Lower lobe of right lung (tissue), 2 donors: ENCODE results near the gene S1PR2. TPM values are rescaled to one million over a fixed set of nuclear protein-coding genes. Genes with fewer than 3 reads are reported as not detected.

Source experiments
- ATAC-seq, 2 donors: fragments of 200-7000 bp; cut with Tn5 transposase; one replicate each; pipeline ENCODE4 v1.9.1; 2020 to 2022; ENCODE audit warnings: mild to moderate bottlenecking in 2 of 2, moderate library complexity in 2 of 2
- DNase-seq: peaks from one replicate; pipeline ENCODE4 v3.0.0-alpha.2; 2020
- H3K27ac ChIP-seq: fragments of 200-600 bp; one replicate; pipeline ENCODE4 v1.8.0; 2022
- H3K27me3 ChIP-seq: fragments of 200-600 bp; one replicate; pipeline ENCODE4 v1.8.0; 2022; ENCODE audit warnings: low read depth
- H3K36me3 ChIP-seq: fragments of 200-600 bp; one replicate; pipeline ENCODE4 v1.8.0; 2022; ENCODE audit warnings: mild to moderate bottlenecking
- H3K4me1 ChIP-seq: fragments of 200-600 bp; one replicate; pipeline ENCODE4 v1.8.0; 2022
- H3K4me3 ChIP-seq: fragments of 200-600 bp; one replicate; pipeline ENCODE4 v1.8.0; 2022; ENCODE audit warnings: mild to moderate bottlenecking
- H3K9me3 ChIP-seq: fragments of 200-600 bp; one replicate; pipeline ENCODE4 v1.8.0; 2022
- intact Hi-C: fragments of 100-400 bp; cut with DNase I; formaldehyde crosslinking; loops from one replicate; pipeline ENCODE4 v1.11.0; 2022
- total RNA-seq: library from RNA; stranded (reverse); fragmentation: NEBNext Ultra II Directional; extraction: Animal tissue kit (Norgen Biotek cat#: 25700); gene quantifications from one replicate; pipeline ENCODE4 v1.2.1, GENCODE V29; 2021
- TF ChIP-seq, protein P1 (sequence below): fragments of 200-600 bp; IDR thresholded peaks from one replicate; pipeline ENCODE4 v1.8.0; 2022; ENCODE audit warnings: antibody characterized with exemption, mild to moderate bottlenecking
- donor health status: DM: no; HTN: yes; CAD: no; lungs with severe emphysema.

Gene S1PR2
- total RNA-seq, 1 donor from 2014 or later, result 15.4 TPM

GRCh38 chr19:10226021-10226375 lies 5.1 kb downstream of the S1PR2 start:
- DNase-seq (no peak), ATAC-seq (no peak)
- Histone ChIP-seq H3K27ac (peak overlapping the region; percentile 77), H3K9me3 (no peaks in the 10 kb centered on the region), H3K4me1 (peaks cover 30% of the 10 kb centered on the region), H3K4me3 (no peak overlapping the region), H3K36me3 (peaks cover 14% of the 10 kb centered on the region), H3K27me3 (no peaks in the 10 kb centered on the region)
- TF ChIP-seq, protein P1, sequence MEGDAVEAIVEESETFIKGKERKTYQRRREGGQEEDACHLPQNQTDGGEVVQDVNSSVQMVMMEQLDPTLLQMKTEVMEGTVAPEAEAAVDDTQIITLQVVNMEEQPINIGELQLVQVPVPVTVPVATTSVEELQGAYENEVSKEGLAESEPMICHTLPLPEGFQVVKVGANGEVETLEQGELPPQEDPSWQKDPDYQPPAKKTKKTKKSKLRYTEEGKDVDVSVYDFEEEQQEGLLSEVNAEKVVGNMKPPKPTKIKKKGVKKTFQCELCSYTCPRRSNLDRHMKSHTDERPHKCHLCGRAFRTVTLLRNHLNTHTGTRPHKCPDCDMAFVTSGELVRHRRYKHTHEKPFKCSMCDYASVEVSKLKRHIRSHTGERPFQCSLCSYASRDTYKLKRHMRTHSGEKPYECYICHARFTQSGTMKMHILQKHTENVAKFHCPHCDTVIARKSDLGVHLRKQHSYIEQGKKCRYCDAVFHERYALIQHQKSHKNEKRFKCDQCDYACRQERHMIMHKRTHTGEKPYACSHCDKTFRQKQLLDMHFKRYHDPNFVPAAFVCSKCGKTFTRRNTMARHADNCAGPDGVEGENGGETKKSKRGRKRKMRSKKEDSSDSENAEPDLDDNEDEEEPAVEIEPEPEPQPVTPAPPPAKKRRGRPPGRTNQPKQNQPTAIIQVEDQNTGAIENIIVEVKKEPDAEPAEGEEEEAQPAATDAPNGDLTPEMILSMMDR, result no peak
- intact Hi-C loops, result no loop called here

DNA sequence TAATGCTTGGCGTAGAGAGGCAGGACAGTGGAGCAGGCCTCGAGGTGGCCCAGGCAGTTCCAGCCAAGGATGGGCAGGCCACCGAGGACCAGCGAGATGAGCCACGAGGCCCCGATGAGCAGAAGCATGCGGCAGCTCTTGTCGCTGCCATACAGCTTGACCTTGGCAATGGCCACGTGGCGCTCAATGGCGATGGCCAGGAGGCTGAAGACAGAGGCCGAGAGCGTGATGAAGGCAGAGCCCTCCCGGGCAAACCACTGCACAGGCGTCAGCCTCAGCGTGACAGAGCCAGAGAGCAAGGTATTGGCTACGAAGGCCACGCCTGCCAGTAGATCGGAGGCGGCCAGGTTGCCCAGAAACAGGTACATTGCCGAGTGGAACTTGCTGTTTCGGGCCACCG lies 6.8 kb downstream of the S1PR2 start:
- H3K27me3 ChIP-seq, result no peaks in the 10 kb centered on the region
- intact Hi-C loops, result no loop called here
- no peak overlapping the region for H3K27ac ChIP-seq
- peaks cover 14% of the 10 kb centered on the region for H3K36me3 ChIP-seq
- no peak for ATAC-seq
- DNase-seq, result no peak
- no peaks in the 10 kb centered on the region for H3K9me3 ChIP-seq
- TF ChIP-seq, protein P1, result no peak
- H3K4me1 ChIP-seq, result peaks cover 20% of the 10 kb centered on the region
- H3K4me3 ChIP-seq, result no peak overlapping the region

DNA sequence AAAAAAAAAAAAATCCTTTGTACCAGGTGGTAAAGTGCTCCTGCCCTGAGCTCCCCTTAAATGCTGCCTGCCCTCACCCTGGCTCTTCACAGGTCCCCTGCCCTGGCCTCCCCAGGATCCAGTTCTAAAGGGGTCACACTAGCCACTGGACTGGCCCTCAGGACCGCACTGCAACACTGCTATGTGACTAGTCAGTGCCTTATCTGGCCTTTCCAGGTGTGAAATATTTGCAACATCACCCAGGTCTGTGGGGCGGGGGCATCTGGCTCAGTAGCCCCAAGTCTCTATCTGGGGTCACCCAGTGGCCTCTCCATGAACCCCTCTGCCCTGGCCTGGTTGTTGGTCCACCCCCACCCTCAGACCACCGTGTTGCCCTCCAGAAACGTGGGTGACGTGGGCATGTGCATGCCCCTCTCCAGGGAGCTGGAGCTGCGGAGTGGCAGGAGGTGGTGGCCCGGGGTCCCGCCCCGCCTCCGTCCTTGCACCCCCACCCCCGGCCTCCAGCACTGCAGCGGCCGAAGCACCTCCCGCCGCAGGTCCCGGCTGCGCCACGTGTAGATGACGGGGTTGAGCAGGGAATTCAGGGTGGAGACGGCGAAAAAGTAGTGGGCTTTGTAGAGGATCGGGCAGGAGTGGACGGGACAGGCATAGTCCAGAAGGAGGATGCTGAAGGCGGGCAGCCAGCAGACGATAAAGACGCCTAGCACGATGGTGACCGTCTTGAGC lies 7.5 kb downstream of the S1PR2 start:
- H3K27me3 ChIP-seq, result no peaks in the 10 kb centered on the region
- H3K27ac ChIP-seq, result no peak overlapping the region
- DNase-seq, result no peak
- H3K4me3 ChIP-seq, result no peak overlapping the region
- peaks cover 14% of the 10 kb centered on the region for H3K36me3 ChIP-seq
- no peaks in the 10 kb centered on the region for H3K9me3 ChIP-seq
- intact Hi-C loops, result no loop called here
- TF ChIP-seq, protein P1, result no peak
- peaks cover 13% of the 10 kb centered on the region for H3K4me1 ChIP-seq
- no peak for ATAC-seq

DNA sequence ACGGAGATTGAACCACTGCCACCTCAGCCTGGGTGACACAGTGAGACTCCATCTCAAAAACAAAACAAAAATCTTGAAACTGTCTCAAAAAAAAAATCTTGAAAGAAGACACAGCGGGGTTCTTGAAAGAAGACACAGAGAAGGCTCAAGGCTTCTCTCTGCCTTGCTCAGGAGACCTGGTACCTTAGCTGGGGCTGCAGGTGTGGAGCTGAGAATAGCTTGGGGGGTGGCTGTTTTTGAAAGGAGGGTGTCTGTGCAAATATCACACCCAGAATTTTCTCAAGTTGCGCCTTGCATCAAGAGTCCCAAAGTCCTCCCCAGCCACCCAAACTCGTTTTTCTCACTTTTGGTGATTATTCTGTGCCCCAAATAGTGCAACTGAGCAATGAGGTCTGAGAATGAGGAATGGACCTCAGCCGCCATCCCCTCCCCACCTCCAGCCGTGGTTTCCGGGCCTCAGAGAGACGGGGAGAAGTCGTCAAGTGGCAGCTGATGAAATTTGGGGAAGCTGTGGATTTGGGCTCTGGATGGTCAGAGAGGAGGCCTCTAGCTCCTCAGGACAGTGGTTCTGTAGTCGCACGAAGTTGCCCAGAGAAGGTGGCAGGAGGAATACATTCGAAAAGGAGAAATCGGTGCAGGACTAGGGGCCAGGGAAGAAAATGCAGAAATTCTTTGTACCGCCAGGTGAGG lies 8.8 kb downstream of the S1PR2 start:
- ATAC-seq, result no peak
- H3K4me3 ChIP-seq, result no peak overlapping the region
- peaks cover 3% of the 10 kb centered on the region for H3K4me1 ChIP-seq
- intact Hi-C loops, result no loop called here
- TF ChIP-seq, protein P1, result no peak
- no peaks in the 10 kb centered on the region for H3K27me3 ChIP-seq
- H3K27ac ChIP-seq, result no peak overlapping the region
- no peak for DNase-seq
- H3K9me3 ChIP-seq, result no peaks in the 10 kb centered on the region
- H3K36me3 ChIP-seq, result peaks cover 14% of the 10 kb centered on the region

DNA sequence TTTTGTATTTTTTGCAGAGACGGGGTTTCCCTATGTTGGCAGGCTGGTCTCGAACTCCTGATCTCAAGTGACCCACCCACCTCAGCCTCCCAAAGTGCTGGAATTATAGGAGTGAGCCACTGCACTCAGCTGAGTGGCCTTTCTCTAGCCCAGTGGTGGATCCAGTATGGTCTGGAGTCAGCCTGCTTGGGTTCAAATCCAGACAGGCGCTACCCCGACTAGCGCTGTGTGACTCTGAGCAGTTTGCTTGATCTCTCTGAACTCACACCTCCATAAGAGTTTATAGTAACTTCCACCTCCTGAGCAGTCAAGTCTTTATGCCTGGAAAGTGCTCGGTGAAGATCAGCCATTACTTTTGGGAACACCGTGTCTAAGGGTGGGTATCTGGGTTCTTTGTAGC lies 10.4 kb downstream of the S1PR2 start:
- Histone ChIP-seq H3K4me1 (no peaks in the 10 kb centered on the region), H3K36me3 (peaks cover 14% of the 10 kb centered on the region), H3K27ac (no peak overlapping the region), H3K27me3 (no peaks in the 10 kb centered on the region), H3K4me3 (no peak overlapping the region), H3K9me3 (no peaks in the 10 kb centered on the region)
- no peak for DNase-seq
- intact Hi-C loops, result no loop called here
- ATAC-seq, result no peak
- TF ChIP-seq, protein P1, result no peak
